Sigmoid colon (tissue), 4 donors: ENCODE measurements around the gene CGB2.
"Not testable (repeated sequence)": the region's sequence is repeated elsewhere in the genome, so short reads cannot be mapped to it uniquely, and the experiment has no call there.

Source experiments
- CTCF ChIP-seq, 4 experiments: fragments of 450-650 bp in 3 of 4; fragments of 200-600 bp in 1 of 4; IDR thresholded peaks; one replicate each; pipeline ENCODE4 v1.5.1; 2016 to 2019; ENCODE audit warnings: antibody characterized with exemption in 4 of 4, mild to moderate bottlenecking in 3 of 4, moderate library complexity in 2 of 4
- POLR2A ChIP-seq, 2 donors: fragments of 450-650 bp; IDR thresholded peaks; one replicate each; pipeline ENCODE4 v1.6.1; 2016; ENCODE audit warnings: antibody characterized with exemption in 2 of 2, mild to moderate bottlenecking in 2 of 2, moderate library complexity in 2 of 2
- POLR2AphosphoS5 ChIP-seq, 4 donors: sonication (generic); formaldehyde crosslinking; IDR thresholded peaks; one replicate each; pipeline ENCODE4 v1.6.1; 2017; ENCODE audit warnings: antibody characterized with exemption in 4 of 4

GRCh38 chr19:49025599-49025998 is 6.1 kb upstream of the CGB2 start:
- not testable (repeated sequence) for TF ChIP-seq CTCF, POLR2AphosphoS5, POLR2A (IDR thresholded peaks at IDR 0.05)
